DOHH2 (cell line): ENCODE results near the gene BCAR1.

Experiments
- CTCF ChIP-seq: fragments of 200-600 bp; sonication (generic); IDR thresholded peaks from one replicate; pipeline ENCODE4 v1.5.1; 2014; ENCODE audit warnings: antibody characterized with exemption, mild to moderate bottlenecking, low read depth, low read length; ENCODE audit not compliant: poor library complexity, severe bottlenecking
- EZH2phosphoT487 ChIP-seq: fragments of 200-600 bp; sonication (generic); IDR thresholded peaks from 2 replicates; pipeline ENCODE4 v1.6.1; 2017; ENCODE audit warnings: borderline replicate concordance, mild to moderate bottlenecking, antibody characterized with exemption, low read length, moderate library complexity, mixed read lengths

- no peak for TF ChIP-seq CTCF
- no peak for TF ChIP-seq EZH2phosphoT487
These were observed 54.6 kb downstream of the BCAR1 start for GRCh38 chr16:75196836-75197235.
